Gastroesophageal sphincter (tissue), 4 donors: ENCODE measurements around the gene MYL2. TPM values are rescaled to one million over a fixed set of nuclear protein-coding genes. Genes with fewer than 3 reads are reported as not detected.

Experiments used
- ATAC-seq: fragments of 150-250 bp; one replicate; pipeline ENCODE4 v1.9.1; 2016; ENCODE audit warnings: mild to moderate bottlenecking, moderate library complexity
- H3K27ac ChIP-seq, 4 donors: fragments of 200-600 bp; sonication (generic) in 3 of 4; 1 replicate in 3 of 4; 2 replicates in 1 of 4; pipeline ENCODE4 v1.5.1; 2016 to 2019
- H3K27me3 ChIP-seq: fragments of 200-600 bp; sonication (generic); one replicate; pipeline ENCODE4 v1.5.1; 2019
- H3K36me3 ChIP-seq, 2 donors: fragments of 200-600 bp; sonication (generic); one replicate each; pipeline ENCODE4 v1.5.1; 2019; ENCODE audit warnings: control low read depth in 1 of 2
- H3K4me1 ChIP-seq, 3 donors: fragments of 200-600 bp; sonication (generic); 1 replicate in 2 of 3; 2 replicates in 1 of 3; pipeline ENCODE4 v1.5.1; 2016 to 2019; ENCODE audit warnings: control low read depth in 2 of 3
- H3K4me3 ChIP-seq, 2 donors: fragments of 200-600 bp; sonication (generic); one replicate each; pipeline ENCODE4 v1.5.1; 2019; ENCODE audit warnings: mild to moderate bottlenecking in 1 of 2, moderate library complexity in 1 of 2
- H3K9me3 ChIP-seq, 3 donors: fragments of 200-600 bp; sonication (generic); one replicate each; pipeline ENCODE4 v1.5.1; 2017 to 2019; ENCODE audit warnings: control low read depth in 2 of 3
- CTCF ChIP-seq, 4 experiments: fragments of 200-600 bp in 2 of 4; fragments of 450-650 bp in 2 of 4; sonication (generic) in 1 of 4; IDR thresholded peaks; one replicate each; pipeline ENCODE4 v1.5.1; 2017 to 2019; ENCODE audit warnings: antibody characterized with exemption in 4 of 4, mild to moderate bottlenecking in 2 of 4, moderate library complexity in 2 of 4
- EP300 ChIP-seq: sonication (generic); formaldehyde crosslinking; IDR thresholded peaks from one replicate; pipeline ENCODE4 v1.6.1; 2017; ENCODE audit warnings: antibody characterized with exemption, mild to moderate bottlenecking
- POLR2A ChIP-seq, 2 donors: fragments of 450-650 bp; IDR thresholded peaks; one replicate each; pipeline ENCODE4 v1.6.1; 2017; ENCODE audit warnings: antibody characterized with exemption in 2 of 2, mild to moderate bottlenecking in 2 of 2, moderate library complexity in 1 of 2
- POLR2AphosphoS5 ChIP-seq: sonication (generic); formaldehyde crosslinking; IDR thresholded peaks from one replicate; pipeline ENCODE4 v1.6.1; 2017; ENCODE audit warnings: antibody characterized with exemption
- WGBS, 2 donors: methylation state at CpG; one replicate each; pipeline ENCODE4 v1.1.5; 2018; ENCODE audit warnings: low coverage in 1 of 2; 5-methylcytosine and 5-hydroxymethylcytosine counted together
- total RNA-seq, 4 donors: library from RNA; depleted of rRNA; stranded (reverse); fragments of >200 nt; gene quantifications; one replicate each; pipeline ENCODE4 v1.1.0, GENCODE V29; 2016

Gene MYL2
- total RNA-seq, 4 donors from 2014 or later = not detected

GRCh38 chr12:110935588-110935987, 15.2 kb upstream of the MYL2 start:
- no peaks in the 10 kb centered on the region for H3K36me3 ChIP-seq

GRCh38 chr12:110934093-110934852, 13.9 kb upstream of the MYL2 start:
- peak; percentile 28 for ATAC-seq
- 55 to 66% methylated on average over 3 of the region's 3 CpGs for WGBS, 2 donors
- no peak for TF ChIP-seq POLR2A (IDR thresholded peaks at IDR 0.05)
- no peak for TF ChIP-seq EP300
- TF ChIP-seq POLR2AphosphoS5 = no peak
- TF ChIP-seq CTCF (IDR thresholded peaks at IDR 0.05) = no peak
- no peak overlapping the region for H3K4me3 ChIP-seq
- no peaks in the 10 kb centered on the region for H3K9me3 ChIP-seq
- no peaks in the 10 kb centered on the region for H3K36me3 ChIP-seq
- peaks cover 0 to 8% (median 0%) of the 10 kb centered on the region in 3 donors for H3K4me1 ChIP-seq
- H3K27me3 ChIP-seq = peaks cover 66% of the 10 kb centered on the region
- peak overlapping the region in 1 of 4 donors; percentile 32 for H3K27ac ChIP-seq

More at GRCh38 chr12:110935588-110935987, 15.2 kb upstream of the MYL2 start:
- peaks cover 0 to 8% (median 0%) of the 10 kb centered on the region in 3 donors for H3K4me1 ChIP-seq
- WGBS, 2 donors = 91 to 96% methylated on average over 3 to 4 of the region's 4 CpGs
- ATAC-seq = no peak
- H3K9me3 ChIP-seq = no peaks in the 10 kb centered on the region
- H3K27me3 ChIP-seq = peaks cover 77% of the 10 kb centered on the region
- H3K27ac ChIP-seq = no peak overlapping the region
- no peak overlapping the region for H3K4me3 ChIP-seq
- TF ChIP-seq POLR2AphosphoS5 = no peak
- TF ChIP-seq POLR2A (IDR thresholded peaks at IDR 0.05) = no peak
- no peak for TF ChIP-seq CTCF (IDR thresholded peaks at IDR 0.05)
- TF ChIP-seq EP300 = no peak

GRCh38 chr12:110933326-110933974, 13.1 kb upstream of the MYL2 start:
- ATAC-seq = no peak
- no peaks in the 10 kb centered on the region for H3K9me3 ChIP-seq
- H3K4me3 ChIP-seq = no peak overlapping the region
- peaks cover 66% of the 10 kb centered on the region for H3K27me3 ChIP-seq
- WGBS, 2 donors = 89 to 99% methylated on average over 9 to 11 of the region's 16 CpGs
- no peak overlapping the region for H3K27ac ChIP-seq
- no peak for TF ChIP-seq CTCF (IDR thresholded peaks at IDR 0.05)
- H3K4me1 ChIP-seq = peaks cover 0 to 8% (median 0%) of the 10 kb centered on the region in 3 donors
- H3K36me3 ChIP-seq = no peaks in the 10 kb centered on the region

- WGBS, 2 donors = 37 to 65% methylated on average over 9 to 10 of the region's 11 CpGs
- Histone ChIP-seq H3K36me3 (no peaks in the 10 kb centered on the region), H3K27ac (no peak overlapping the region), H3K27me3 (peaks cover 59% of the 10 kb centered on the region), H3K9me3 (no peaks in the 10 kb centered on the region), H3K4me1 (peaks cover 0 to 5% (median 0%) of the 10 kb centered on the region in 3 donors), H3K4me3 (no peak overlapping the region)
- TF ChIP-seq POLR2AphosphoS5 = no peak
- no peak for TF ChIP-seq POLR2A (IDR thresholded peaks at IDR 0.05)
- TF ChIP-seq CTCF (IDR thresholded peaks at IDR 0.05) = no peak
- no peak for TF ChIP-seq EP300
- ATAC-seq = no peak
Measured at GRCh38 chr12:110932046-110932445, 11.7 kb upstream of the MYL2 start.
